SU-DHL-6 (cell line): Measurements from ENCODE around the gene NANOS1.

Source experiments
- EZH2phosphoT487 ChIP-seq: fragments of 200-600 bp; sonication (generic), shearing (Covaris generic); conservative IDR thresholded peaks from 2 replicates; pipeline ENCODE4 v1.6.1; 2018; ENCODE audit warnings: mild to moderate bottlenecking, antibody characterized with exemption, low read length, moderate library complexity, mixed read lengths
- TF ChIP-seq, protein P1 (sequence below): fragments of 200-600 bp; sonication (generic); IDR thresholded peaks from one replicate; pipeline ENCODE4 v1.5.1; 2017; ENCODE audit warnings: antibody characterized with exemption, mild to moderate bottlenecking, low read length, moderate library complexity; ENCODE audit not compliant: insufficient read depth, poor library complexity, severe bottlenecking

DNA sequence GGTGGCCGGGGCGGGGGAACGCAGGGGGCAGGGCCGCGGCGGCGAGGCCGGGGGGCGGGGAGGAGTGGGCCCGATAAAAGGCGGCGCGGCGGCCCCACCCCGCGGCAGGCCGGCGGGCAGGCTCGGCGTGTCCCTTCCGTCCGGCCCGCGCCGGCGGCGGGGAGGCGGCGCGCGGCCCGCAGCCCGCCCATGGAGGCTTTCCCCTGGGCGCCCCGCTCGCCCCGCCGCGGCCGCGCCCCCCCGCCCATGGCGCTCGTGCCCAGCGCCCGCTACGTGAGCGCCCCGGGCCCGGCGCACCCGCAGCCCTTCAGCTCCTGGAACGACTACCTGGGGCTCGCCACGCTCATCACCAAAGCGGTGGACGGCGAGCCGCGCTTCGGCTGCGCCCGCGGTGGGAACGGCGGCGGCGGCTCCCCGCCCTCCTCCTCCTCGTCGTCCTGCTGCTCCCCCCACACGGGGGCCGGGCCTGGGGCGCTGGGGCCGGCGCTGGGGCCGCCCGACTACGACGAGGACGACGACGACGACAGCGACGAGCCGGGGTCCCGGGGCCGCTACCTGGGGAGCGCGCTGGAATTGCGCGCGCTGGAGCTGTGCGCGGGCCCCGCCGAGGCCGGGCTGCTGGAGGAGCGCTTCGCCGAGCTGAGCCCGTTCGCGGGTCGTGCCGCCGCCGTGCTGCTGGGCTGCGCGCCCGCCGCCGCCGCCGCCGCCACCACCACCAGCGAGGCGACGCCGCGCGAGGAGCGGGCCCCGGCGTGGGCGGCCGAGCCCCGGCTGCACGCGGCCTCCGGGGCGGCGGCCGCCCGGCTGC is at the start of gene NANOS1:
- TF ChIP-seq, protein P1, sequence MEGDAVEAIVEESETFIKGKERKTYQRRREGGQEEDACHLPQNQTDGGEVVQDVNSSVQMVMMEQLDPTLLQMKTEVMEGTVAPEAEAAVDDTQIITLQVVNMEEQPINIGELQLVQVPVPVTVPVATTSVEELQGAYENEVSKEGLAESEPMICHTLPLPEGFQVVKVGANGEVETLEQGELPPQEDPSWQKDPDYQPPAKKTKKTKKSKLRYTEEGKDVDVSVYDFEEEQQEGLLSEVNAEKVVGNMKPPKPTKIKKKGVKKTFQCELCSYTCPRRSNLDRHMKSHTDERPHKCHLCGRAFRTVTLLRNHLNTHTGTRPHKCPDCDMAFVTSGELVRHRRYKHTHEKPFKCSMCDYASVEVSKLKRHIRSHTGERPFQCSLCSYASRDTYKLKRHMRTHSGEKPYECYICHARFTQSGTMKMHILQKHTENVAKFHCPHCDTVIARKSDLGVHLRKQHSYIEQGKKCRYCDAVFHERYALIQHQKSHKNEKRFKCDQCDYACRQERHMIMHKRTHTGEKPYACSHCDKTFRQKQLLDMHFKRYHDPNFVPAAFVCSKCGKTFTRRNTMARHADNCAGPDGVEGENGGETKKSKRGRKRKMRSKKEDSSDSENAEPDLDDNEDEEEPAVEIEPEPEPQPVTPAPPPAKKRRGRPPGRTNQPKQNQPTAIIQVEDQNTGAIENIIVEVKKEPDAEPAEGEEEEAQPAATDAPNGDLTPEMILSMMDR: no peak
- no peak for TF ChIP-seq EZH2phosphoT487
